ENCODE data around the gene KHSRP. TPM values are rescaled to one million over a fixed set of nuclear protein-coding genes. Genes with fewer than 3 reads are reported as not detected.
"Not testable (repeated sequence)": the region's sequence is repeated elsewhere in the genome, so short reads cannot be mapped to it uniquely, and the experiment has no call there.

Gene KHSRP
- total and polyA plus RNA-seq, 7 experiments from 2014 or later = 12.5 to 276 (median 149) TPM

DNA sequence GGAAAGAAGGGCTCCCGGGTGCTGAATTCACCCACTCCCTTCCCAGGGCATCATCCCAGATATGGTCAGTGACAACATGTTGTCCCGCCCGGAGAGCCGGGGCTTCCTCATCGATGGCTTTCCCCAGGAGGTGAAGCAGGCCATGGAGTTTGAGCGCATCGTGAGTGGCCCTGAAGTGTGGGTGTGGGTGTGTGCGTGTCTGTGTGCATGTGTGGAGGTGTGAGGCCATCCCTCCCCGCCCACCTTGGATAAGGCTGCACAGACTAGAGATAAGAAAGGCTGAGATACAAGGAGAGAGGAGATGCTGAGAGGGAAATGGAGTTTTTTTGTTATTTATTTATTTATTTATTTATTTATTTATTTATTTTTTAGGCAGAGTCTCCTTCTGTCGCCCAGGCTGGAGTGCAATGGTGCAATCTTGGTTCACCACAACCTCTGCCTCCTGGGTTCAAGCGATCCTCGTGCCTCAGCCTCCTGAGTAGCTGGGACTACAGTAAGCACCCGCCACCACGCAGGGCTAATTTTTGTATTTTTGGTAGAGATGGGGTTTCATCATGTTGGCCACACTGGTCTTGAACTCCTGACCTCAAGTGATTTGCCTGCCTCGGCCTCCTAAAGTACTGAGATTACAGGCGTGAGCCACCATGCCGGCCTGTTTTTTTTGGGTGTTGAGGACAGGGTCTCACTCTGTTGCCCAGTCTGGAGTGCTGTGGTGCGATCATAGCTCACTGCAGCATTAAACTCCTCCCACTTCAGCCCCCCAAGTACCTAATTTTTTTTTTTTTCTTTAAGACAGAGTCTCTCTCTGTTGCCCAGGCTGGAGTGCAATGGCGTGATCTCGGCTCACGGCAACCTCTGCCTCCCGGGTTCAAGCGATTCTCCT is 24.3 kb downstream of the KHSRP start:
- H3K9me3 ChIP-seq (ENCODE audit: control insufficient read depth in 2 of 3, low read length in 3 of 3); ATAC-seq; H3K27me3 ChIP-seq (ENCODE audit: control insufficient read depth in 2 of 2, insufficient read depth in 2 of 2, low read length in 2 of 2); H3K4me3 ChIP-seq (ENCODE audit: low read length); intact Hi-C loops (cut with micrococcal nuclease); H3K4me1 ChIP-seq (ENCODE audit: control insufficient read depth in 2 of 2, insufficient read depth in 2 of 2, low read length in 2 of 2); H3K36me3 ChIP-seq (ENCODE audit: control insufficient read depth in 2 of 3, insufficient read depth in 3 of 3, low read length in 3 of 3); H3K9me3 Mint-ChIP-seq; CTCF ChIA-PET; H3K27ac ChIP-seq (ENCODE audit: low read depth, low read length); DNase-seq; H3K36me3 Mint-ChIP-seq; H3K4me1 Mint-ChIP-seq; H3K4me3 Mint-ChIP-seq; POLR2A ChIA-PET; H3K27me3 Mint-ChIP-seq: not testable (repeated sequence)
- peak overlapping the region in 1 of 9 donors; percentile 28 for H3K27ac Mint-ChIP-seq

DNA sequence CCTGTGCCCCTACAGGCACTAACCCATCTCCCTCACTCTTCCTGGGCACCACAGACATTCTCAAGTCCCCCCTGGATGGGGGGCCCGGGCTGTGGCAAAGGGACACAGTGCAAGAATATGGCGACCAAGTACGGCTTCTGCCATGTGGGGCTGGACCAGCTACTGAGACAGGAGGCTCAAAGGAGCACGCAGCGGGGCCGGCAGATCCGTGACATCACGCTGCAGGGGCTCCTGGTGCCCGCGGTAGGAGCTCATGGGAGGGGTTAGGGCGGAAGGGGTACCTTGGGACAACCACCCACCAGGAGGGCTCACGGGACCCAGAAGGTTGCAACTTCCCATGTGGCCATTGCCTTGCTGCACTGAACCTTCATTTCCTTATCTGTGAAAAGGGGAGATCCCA is 28.3 kb downstream of the KHSRP start:
- intact Hi-C loops (cut with micrococcal nuclease) = no loop called here
- H3K36me3 ChIP-seq (ENCODE audit: control insufficient read depth in 2 of 3, insufficient read depth in 3 of 3, low read length in 3 of 3) = peaks cover 0 to 16% (median 0%) of the 10 kb centered on the region in 3 experiments
- Mint-ChIP-seq H3K4me1 (peaks cover 15 to 22% (median 21%) of the 10 kb centered on the region in 7 donors), H3K36me3 (peaks cover 0 to 4% (median 0%) of the 10 kb centered on the region in 5 donors), H3K27ac (no peak overlapping the region), H3K9me3 (no peaks in the 10 kb centered on the region), H3K27me3 (no peaks in the 10 kb centered on the region), H3K4me3 (no peak overlapping the region)
- no peak overlapping the region for H3K4me3 ChIP-seq (ENCODE audit: low read length)
- CTCF ChIA-PET = no interaction called here
- H3K4me1 ChIP-seq (ENCODE audit: control insufficient read depth in 2 of 2, insufficient read depth in 2 of 2, low read length in 2 of 2) = peaks cover 8 to 12% of the 10 kb centered on the region in 2 donors
- ATAC-seq = no peak
- DNase-seq = no peak
- H3K27ac ChIP-seq (ENCODE audit: low read depth, low read length) = no peak overlapping the region
- no peaks in the 10 kb centered on the region for H3K9me3 ChIP-seq (ENCODE audit: control insufficient read depth in 2 of 3, low read length in 3 of 3)
- no peaks in the 10 kb centered on the region for H3K27me3 ChIP-seq (ENCODE audit: control insufficient read depth in 2 of 2, insufficient read depth in 2 of 2, low read length in 2 of 2)
- POLR2A ChIA-PET = no interaction called here

DNA sequence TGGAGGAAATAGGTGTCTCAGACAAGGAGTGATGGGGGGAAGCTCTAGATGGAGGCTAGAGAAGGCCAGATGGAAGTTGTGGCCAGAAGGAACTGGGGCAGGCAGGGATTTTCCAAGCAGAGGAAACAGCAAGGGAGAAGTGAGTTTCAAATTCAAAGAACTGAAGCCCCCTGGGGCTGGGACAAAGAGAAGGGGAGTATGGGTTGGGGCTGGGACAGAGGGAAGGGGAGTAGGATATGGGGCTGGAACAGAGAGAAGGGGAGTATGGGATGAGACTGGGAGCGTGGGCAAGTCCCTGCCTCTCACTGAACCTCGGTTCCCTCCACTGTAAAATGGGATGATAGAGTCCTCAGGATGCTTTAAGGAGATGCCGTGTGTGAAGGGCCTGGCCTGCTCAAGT is 29.8 kb downstream of the KHSRP start:
- ATAC-seq (no peak), DNase-seq (no peak)
- Histone ChIP-seq H3K27me3 (ENCODE audit: control insufficient read depth in 2 of 2, insufficient read depth in 2 of 2, low read length in 2 of 2) (no peaks in the 10 kb centered on the region), H3K9me3 (ENCODE audit: control insufficient read depth in 2 of 3, low read length in 3 of 3) (no peaks in the 10 kb centered on the region), H3K36me3 (ENCODE audit: control insufficient read depth in 2 of 3, insufficient read depth in 3 of 3, low read length in 3 of 3) (peaks cover 0 to 21% (median 0%) of the 10 kb centered on the region in 3 experiments), H3K4me1 (ENCODE audit: control insufficient read depth in 2 of 2, insufficient read depth in 2 of 2, low read length in 2 of 2) (peaks cover 8 to 12% of the 10 kb centered on the region in 2 donors), H3K27ac (ENCODE audit: low read depth, low read length) (no peak overlapping the region), H3K4me3 (ENCODE audit: low read length) (no peak overlapping the region)
- ChIA-PET CTCF (no interaction called here), POLR2A (interaction anchor here (0.6 to 2.2 kb wide), 3 partner anchors 30 to 247 kb away, joined by 3 to 11 read pairs (median 4); partner anchors contain the start of genes CLPP and KHSRP)
- peak overlapping the region; percentile 1 to 94 (median 82) for H3K4me3 Mint-ChIP-seq
- intact Hi-C loops (cut with micrococcal nuclease) = no loop called here
- no peaks in the 10 kb centered on the region for H3K9me3 Mint-ChIP-seq
- peak overlapping the region in 8 of 9 donors; percentile 33 to 99 (median 92) for H3K27ac Mint-ChIP-seq
- H3K27me3 Mint-ChIP-seq = no peaks in the 10 kb centered on the region
- peaks cover 0 to 9% (median 5%) of the 10 kb centered on the region in 5 donors for H3K36me3 Mint-ChIP-seq
- H3K4me1 Mint-ChIP-seq = peaks cover 20 to 27% (median 25%) of the 10 kb centered on the region in 7 donors

DNA sequence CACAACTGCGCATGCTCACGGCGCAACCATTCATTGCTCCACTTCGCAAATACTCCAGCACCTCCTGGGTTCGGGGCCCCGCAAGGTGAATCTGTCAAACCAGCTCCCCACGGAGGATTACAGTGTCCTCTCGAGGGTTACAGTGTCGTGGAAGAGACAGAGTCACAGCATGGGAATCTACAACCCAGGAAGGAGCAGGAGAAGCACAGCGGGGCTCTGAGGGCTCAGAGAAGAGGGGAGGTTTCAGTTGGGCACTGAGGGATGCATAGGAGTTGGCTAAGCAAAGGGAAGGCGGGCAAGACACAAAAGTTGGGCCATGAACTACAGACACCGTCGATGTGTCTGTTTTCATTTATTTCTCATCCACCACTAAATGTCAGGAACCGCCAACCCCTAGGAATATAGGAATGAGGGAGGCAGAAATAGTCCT is 30.6 kb downstream of the KHSRP start:
- CTCF ChIA-PET = no interaction called here
- peak overlapping the region; percentile 90 to 95 (median 94) for H3K4me3 Mint-ChIP-seq
- H3K27ac Mint-ChIP-seq = peak overlapping the region; percentile 95 to 99 (median 97)
- peaks cover 20 to 27% (median 25%) of the 10 kb centered on the region in 7 donors for H3K4me1 Mint-ChIP-seq
- Histone ChIP-seq H3K36me3 (ENCODE audit: control insufficient read depth in 2 of 3, insufficient read depth in 3 of 3, low read length in 3 of 3) (peaks cover 0 to 28% (median 0%) of the 10 kb centered on the region in 3 experiments), H3K9me3 (ENCODE audit: control insufficient read depth in 2 of 3, low read length in 3 of 3) (no peaks in the 10 kb centered on the region), H3K4me3 (ENCODE audit: low read length) (peak overlapping the region; percentile 81), H3K27me3 (ENCODE audit: control insufficient read depth in 2 of 2, insufficient read depth in 2 of 2, low read length in 2 of 2) (no peaks in the 10 kb centered on the region), H3K27ac (ENCODE audit: low read depth, low read length) (peak overlapping the region; percentile 98), H3K4me1 (ENCODE audit: control insufficient read depth in 2 of 2, insufficient read depth in 2 of 2, low read length in 2 of 2) (peaks cover 8 to 12% of the 10 kb centered on the region in 2 donors)
- ATAC-seq (no peak), DNase-seq (peak in 1 of 9 donors; percentile 49)
- no peaks in the 10 kb centered on the region for H3K27me3 Mint-ChIP-seq
- POLR2A ChIA-PET = interaction anchor here (1.0 to 2.2 kb wide), 8 partner anchors 19 to 85 kb away, joined by 3 to 11 read pairs (median 4); partner anchors contain the start of genes ALKBH7, CLPP, KHSRP and PSPN
- intact Hi-C loops (cut with micrococcal nuclease) = loop anchor here (1.0 to 2.0 kb wide), 7 partner anchors 21 to 343 kb away; partner anchors contain the start of genes CLPP (in 2 of the 2) and GPR108 (in 1 of the 2)
- H3K36me3 Mint-ChIP-seq = peaks cover 0 to 13% (median 7%) of the 10 kb centered on the region in 5 donors
- no peaks in the 10 kb centered on the region for H3K9me3 Mint-ChIP-seq

DNA sequence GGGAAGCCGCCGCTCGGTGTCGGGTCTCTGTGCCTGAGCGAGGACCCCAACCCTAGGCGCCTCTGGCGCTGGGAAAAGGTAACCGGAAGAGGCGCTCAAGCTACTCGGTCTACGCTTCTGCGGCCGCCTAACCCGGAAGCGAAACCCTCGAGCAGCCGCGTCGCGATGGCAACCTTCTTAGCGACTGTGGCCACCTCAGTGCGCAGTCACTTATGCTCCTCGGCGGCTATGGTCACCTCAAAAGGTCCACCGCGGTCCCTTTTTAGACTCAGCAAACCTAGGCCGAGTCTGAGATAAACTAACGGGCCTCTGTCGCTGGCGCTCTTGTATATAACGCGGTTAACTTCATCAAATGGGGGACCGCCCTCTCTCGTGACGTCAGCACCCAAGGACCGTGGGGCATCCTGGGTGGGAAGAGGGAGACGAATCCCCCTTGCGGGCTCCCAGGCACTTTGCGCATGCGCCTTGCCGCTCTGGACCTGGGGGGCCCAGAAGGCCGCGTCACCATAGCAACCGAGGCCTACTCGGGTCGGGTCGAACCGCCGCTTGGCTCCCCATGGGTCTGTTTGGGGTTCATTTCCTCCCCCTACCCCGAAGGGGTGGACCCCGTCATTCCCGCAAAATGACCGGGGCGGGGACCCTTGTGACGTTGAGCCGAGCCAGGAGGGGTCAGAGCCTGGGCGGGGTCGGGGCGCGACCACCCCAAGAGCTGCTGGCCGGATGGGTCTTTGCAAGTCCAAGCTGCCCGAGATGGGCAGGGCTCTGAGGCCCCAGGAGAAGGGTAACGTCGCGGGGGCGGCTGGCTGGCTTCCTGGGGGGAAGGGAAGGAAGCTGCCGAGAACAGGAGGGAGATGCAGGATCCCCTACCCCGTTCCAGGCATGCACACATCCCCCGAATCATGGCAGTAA is 31.3 kb downstream of the KHSRP start, which contains the start of gene GTF2F1:
Gene GTF2F1, minus strand, starts transcription at position 91 of the 909 bp plus-strand sequence. CDS start 169 bp downstream, outside the sequence.
- Histone ChIP-seq H3K27ac (ENCODE audit: low read depth, low read length) (peak within 1 kb of the TSS; percentile 98), H3K4me3 (ENCODE audit: low read length) (peak within 1 kb of the TSS; percentile 81), H3K4me1 (ENCODE audit: control insufficient read depth in 2 of 2, insufficient read depth in 2 of 2, low read length in 2 of 2) (peaks cover 8 to 12% of the 10 kb centered on the region in 2 donors), H3K27me3 (ENCODE audit: control insufficient read depth in 2 of 2, insufficient read depth in 2 of 2, low read length in 2 of 2) (no peaks in the 10 kb centered on the region), H3K9me3 (ENCODE audit: control insufficient read depth in 2 of 3, low read length in 3 of 3) (no peaks in the 10 kb centered on the region), H3K36me3 (ENCODE audit: control insufficient read depth in 2 of 3, insufficient read depth in 3 of 3, low read length in 3 of 3) (peaks cover 0 to 34% (median 2%) of the 10 kb centered on the region in 3 experiments)
- H3K9me3 Mint-ChIP-seq = no peaks in the 10 kb centered on the region
- POLR2A ChIA-PET = interaction anchor here (0.8 to 2.2 kb wide), 9 partner anchors 18 to 85 kb away, joined by 3 to 11 read pairs (median 4); partner anchors contain the start of genes ALKBH7, CLPP, KHSRP and PSPN
- peak; percentile 88 for ATAC-seq
- H3K27me3 Mint-ChIP-seq = no peaks in the 10 kb centered on the region
- H3K27ac Mint-ChIP-seq = peak within 1 kb of the TSS; percentile 95 to 99 (median 97)
- H3K4me3 Mint-ChIP-seq = peak within 1 kb of the TSS; percentile 90 to 95 (median 94)
- CTCF ChIA-PET = interaction anchor here (1.2 kb wide), 1 partner anchor 21 kb away, joined by 4 read pairs; the partner anchor contains the start of gene ALKBH7
- intact Hi-C loops (cut with micrococcal nuclease) = loop anchor here (1.0 to 2.0 kb wide), 7 partner anchors 20 to 344 kb away; partner anchors contain the start of genes CLPP (in 2 of the 2) and GPR108 (in 1 of the 2)
- H3K4me1 Mint-ChIP-seq = peaks cover 20 to 27% (median 25%) of the 10 kb centered on the region in 7 donors
- peak; percentile 87 to 96 (median 92) for DNase-seq
- peaks cover 0 to 15% (median 9%) of the 10 kb centered on the region in 5 donors for H3K36me3 Mint-ChIP-seq

All from naive thymus-derived CD4-positive, alpha-beta T cell (primary cell).